ENCODE data around the gene LHFPL3.
"Not testable (repeated sequence)": the region's sequence is repeated elsewhere in the genome, so short reads cannot be mapped to it uniquely, and the experiment has no call there.

The LHFPL3 gene

GRCh38 chr7:104625956-104626355 is 297.6 kb downstream of the LHFPL3 start:
- no peak for DNase-seq

DNA sequence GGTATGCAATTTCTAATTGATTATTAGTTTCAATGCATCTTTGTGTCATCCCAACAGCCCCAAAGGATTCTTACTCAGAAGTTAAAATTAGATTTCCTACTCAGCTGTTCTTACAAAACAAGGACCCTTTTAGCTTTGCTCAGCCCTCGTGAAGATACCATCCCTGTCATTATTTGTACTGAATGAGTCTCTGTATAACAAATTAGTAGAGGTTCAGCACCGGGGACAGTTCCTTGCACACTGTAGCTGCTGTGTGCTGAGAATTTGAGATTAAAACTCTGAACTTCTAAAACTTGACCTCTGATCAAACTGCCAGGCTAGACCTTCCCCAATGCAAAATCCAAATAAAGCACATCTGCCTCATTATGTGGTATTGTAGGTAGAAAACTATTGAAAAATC is 299.1 kb downstream of the LHFPL3 start:
- no peak for DNase-seq

- no peak for DNase-seq
These were observed 299.6 kb downstream of the LHFPL3 start for GRCh38 chr7:104628017-104628416.

DNA sequence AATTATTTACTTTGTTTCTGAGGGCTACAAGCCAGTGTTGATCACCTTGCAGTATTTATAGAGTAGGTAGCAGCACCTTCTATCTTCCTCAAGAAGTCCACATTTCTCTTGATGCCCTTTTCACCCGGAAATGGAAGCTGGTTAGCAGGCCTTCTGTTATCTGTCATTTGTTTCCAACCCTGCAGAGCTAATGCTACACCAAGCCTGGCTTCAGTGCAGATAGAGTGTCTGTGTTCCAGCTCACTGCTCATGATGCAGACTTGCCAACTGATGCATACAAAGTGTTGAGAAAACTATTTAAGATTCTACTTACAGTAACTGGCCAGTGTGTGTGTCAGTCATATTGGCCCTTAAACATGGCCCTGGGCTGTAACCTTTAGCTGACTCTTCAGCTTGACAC is 301.0 kb downstream of the LHFPL3 start:
- no peak for DNase-seq

DNA sequence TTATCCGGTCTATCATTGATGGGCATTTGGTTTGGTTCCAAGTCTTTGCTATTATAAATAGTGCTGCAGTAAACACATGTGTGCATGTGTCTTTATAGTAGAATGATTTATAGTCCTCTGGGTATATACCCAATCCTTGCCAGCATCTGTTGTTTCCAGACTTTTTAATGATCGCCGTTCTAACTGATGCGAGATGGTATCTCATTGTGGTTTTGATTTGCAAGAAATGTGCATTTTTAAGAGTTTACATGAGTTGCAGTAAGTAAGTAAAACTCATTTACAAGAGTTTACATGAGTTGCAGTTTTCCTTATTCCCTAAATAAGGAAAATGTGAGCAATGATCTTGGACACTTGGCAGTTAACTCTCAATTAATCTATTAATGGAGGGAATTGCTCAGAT is 312.1 kb downstream of the LHFPL3 start:
- no peak for DNase-seq

DNA sequence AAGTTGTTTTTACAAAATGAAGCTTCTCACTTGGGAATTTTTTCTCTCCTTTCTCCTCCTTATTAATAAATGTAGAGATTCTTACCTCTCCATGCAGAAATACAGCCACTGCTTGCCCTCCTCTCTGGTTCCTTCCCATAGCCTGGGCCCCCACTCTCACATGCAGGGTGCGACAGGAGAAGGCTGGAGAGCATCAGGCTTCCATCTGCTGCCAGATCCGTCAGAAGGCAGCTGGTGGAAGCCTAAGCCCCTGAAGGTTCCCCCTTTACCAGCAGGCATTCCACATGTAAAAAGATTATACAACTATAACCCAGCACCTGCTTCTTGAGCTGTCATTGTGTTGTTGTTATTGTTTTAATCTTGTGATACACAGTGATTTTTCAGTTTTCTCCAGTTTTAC is 314.2 kb downstream of the LHFPL3 start:
- DNase-seq: no peak

DNA sequence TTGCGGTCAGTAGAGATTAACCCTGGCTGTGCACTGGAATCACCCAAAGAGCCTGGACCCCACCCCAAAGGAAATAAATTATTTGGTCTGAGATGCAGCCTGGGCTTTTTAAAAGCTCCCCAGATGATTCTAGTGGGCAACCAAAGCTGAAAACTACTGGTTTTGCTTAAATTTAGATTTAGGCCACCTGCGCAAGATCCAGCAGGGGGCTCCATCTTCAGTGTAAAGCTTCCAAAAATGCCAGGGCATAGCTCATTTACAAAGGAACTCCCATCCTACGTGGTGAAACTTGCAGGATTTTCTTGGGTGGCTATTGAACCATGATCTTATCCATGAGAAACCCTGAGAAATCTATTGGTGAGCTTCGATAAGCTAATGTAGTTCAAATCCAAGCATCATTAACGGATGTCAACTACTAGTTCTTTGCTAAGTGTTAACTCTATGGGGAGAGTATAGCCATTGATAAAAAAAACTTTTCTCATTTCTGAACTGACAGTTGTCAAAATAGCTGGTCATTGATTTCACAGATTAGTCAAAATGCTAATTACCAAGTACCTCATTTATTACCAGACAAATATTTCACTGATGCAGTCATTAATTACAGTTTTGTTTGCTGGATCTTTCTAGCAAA is 315.3 kb downstream of the LHFPL3 start:
- DNase-seq: no peak

GRCh38 chr7:104650991-104651640 is 322.7 kb downstream of the LHFPL3 start:
- DNase-seq: no peak

- no peak for DNase-seq
These were observed 324.0 kb downstream of the LHFPL3 start for GRCh38 chr7:104652434-104652833.

GRCh38 chr7:104652865-104653264 is 324.5 kb downstream of the LHFPL3 start:
- DNase-seq: no peak

DNA sequence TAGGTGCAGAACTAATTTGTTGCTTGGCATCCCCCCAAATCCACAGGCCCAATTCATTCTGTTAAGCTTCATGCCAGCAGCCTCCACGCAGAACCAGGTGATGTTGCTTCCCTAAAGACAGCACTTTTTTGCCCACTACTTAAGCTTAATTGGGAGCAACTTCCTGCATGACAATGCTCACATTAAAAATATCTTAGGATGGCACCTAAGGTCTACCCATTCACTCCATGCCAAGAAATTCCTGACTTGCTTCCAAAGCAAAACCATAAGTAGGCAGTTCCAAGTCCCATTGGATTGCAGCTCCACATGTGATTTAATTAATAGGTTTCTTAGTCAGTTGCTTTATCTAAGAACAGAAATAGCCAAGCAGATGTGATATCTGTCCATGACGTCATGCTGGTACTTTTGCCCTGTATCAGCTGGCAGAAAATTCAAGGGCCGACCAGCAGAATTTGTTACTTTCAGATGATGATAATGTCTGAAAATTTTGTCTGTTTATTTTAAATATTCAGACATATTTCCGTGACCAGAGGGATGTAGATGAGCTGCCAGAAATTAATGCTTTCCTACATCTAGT is 325.5 kb downstream of the LHFPL3 start:
- DNase-seq: no peak

DNA sequence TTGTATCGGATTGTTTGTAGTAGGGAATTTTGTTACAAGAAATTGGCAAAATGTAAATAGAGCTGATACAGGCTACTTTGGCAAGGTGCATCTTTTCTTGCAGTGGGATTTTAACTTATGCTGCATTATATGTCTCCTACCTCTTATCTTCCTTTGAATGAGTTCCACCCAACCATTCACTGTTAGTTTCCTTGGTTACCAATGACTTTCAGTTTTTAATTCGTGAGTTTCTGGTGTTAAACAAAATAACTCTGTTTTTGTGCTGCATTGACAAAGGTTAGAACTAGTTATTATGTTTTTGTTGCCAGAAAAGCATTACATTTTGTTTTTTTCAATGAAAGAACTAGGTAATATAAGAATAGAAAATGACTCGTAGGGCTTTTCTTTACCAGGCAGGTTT is 327.2 kb downstream of the LHFPL3 start:
- no peak for DNase-seq

- DNase-seq: no peak
These were observed 328.1 kb downstream of the LHFPL3 start for GRCh38 chr7:104656467-104656866.

GRCh38 chr7:104657134-104657533 is 328.7 kb downstream of the LHFPL3 start:
- no peak for DNase-seq

DNA sequence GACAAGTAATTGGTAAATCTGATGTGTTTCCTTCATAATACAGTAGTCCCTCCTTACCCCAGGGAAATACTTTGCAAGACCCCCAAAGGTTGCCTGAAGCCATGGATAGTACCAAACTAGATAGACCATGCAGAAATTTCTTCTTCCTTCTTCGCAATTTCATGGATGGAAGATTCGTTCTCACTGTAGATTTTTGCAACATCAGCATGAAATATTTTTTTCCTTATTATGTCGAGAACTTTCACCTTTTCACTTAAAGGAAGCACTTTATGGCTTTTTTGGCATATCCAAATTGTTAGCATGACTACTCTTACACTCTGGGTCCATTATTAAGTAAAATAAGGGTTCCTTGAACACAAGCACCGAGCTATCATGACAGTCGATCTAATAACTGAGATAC is 333.2 kb downstream of the LHFPL3 start:
- DNase-seq: no peak

DNA sequence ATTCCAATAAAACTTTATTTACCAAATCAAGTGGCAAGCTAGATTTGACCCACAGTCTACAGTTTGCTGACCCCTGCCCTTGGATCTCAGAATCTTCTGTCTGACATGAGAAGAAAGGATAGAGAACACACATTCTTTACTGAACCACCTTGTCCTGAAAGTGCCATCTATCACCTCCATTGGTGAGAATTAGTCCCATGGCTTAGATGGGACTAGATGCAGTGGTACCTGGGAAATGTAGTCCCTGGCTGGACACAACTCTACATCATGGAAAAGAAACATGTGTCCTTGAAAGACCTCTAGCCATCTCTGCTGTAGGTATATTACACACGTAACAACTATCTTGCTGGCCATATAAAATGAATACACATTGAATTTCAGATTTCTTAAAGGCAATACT is 336.2 kb downstream of the LHFPL3 start:
- DNase-seq: no peak

DNA sequence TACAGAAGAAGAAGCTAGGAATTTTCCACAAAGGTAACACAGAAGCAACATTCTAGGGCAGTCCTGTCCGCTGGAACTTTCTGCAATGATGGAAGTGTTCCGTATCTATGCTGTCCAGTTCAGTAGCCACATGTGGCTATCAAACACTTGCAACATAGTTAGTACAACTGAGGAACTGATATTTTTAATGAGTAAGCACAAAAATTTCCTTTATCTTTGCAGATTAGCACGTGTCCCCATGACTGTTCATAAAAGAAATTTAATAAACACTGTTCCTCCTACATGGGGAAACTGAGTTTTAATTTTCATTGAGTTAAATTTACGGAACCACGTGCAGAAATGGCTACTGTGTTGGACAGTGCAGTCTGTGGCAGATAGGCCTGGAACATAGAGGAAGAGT is 349.2 kb downstream of the LHFPL3 start:
- no peak for DNase-seq

DNA sequence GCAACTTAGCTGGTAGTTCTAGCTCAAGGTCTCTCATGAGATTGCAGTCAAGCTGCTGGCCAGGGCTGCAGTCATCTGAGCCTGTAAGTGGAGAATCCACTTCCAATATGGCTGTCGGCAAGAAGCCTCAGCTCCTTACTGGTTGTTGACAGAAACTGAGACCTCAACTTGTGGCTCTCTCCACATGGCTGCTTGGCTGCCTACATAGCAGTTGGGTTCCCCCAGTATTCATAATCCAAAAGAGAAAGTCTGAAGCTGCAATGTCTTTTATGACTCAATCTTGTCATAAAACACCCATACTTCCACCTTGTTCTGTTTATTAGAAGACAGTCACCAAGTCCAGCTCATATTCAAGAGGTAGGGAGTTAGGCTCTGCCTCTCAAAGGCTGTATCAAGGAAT is 350.7 kb downstream of the LHFPL3 start:
- no peak for DNase-seq

GRCh38 chr7:104686286-104686685 is 357.9 kb downstream of the LHFPL3 start:
- no peak for DNase-seq

DNA sequence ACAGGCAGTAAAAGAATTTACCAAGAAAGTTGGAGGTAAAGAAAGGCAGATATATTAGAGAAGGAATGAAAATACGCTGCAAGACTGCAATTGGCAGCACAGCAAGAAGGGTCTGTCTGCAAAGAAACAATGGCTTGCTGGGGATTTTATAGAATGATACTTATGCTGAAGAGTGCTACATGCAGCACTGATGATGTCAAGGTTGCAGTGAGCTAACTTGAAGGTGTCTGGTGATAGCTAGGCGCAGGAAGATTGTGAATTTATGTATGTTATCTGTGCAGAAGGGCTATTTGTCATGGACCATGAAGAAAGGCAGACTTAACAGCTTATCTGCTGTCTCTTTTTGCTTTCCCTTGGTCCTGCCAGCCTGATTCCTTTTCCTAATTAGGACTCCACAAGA is 366.3 kb downstream of the LHFPL3 start:
- no peak for DNase-seq

GRCh38 chr7:104695563-104695962 is 367.2 kb downstream of the LHFPL3 start:
- no peak for DNase-seq

DNA sequence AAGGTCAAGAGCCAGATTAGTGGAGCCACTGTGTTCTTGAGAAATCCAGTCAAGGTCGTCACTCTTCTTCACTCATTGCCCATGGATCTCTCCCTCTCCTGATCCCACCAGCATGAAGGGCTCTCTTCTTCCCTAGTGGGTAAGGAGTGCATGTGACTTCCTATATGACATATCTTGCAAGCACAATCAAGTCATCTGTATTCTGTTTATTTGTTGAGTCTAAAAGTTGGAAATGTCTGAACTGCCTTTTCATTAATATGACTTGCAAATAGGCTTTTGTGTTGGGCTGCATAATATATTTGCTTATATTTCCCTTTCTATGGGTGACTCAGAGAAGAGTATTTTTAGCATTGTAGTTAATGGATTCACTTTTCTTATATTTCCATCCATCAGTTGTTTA is 371.9 kb downstream of the LHFPL3 start:
- DNase-seq: no peak

DNA sequence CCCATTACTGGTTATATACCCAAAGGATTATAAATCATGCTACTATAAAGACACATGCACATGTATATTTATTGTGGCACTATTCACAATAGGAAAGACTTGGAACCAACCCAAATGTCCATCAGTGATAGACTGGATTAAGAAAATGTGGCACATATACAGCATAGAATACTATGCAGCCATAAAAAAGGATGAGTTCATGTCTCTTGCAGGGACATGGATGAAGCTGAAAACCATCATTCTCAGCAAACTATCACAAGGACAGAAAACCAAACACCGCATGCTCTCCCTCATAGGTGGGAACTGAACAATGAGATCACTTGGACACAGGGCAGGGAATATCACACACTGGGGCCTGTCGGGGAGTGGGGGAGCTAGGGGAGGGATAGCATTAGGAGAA is 392.6 kb downstream of the LHFPL3 start:
- DNase-seq: not testable (repeated sequence)

DNA sequence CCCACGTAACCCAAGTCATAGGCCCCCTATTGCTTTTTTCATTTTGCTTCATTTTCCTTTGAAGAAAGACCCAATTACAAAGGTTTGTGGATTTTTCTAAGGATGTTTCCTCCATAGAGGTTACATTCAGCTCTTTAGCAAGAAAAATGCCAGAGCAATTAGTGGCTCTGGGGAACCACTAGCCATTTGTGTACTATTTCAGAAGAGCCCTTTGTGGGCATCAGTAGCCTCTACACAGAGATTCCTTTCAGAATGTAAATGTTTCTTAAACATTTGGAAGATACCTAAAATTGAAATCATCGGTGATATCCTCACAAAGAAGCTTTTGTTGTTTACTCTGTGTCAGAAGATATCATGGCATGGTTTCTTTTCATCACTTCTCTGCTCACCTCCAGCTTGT is 394.6 kb downstream of the LHFPL3 start:
- no peak for DNase-seq

DNA sequence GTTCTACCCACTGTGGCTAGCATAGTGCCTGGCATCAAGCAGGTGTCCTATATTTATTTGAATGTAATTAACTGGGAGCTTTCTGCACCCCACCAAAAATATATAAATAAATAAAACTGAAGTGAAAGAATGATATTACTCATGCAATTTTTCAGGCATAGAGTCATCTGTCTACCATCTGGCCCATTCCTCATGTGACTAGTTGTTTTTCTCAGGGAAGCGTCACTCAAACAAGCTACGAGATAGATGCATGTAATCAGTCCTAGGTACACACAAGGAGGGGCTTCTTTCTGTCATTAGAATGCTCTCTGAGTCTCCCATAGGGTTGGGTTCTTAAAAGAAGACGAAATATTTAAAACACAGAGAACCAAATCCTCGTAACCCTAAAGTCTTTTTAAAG is 430.1 kb downstream of the LHFPL3 start:
- DNase-seq: no peak

Measured in NCI-H748 treated with DMSO at 0.1 percent for 48 hours (cell line).